HCT116 (cell line): Measurements from ENCODE around the gene TMEM164.

Experiments used
- CEBPB ChIP-seq: IDR thresholded peaks from 2 replicates; pipeline ENCODE4 v1.6.1; 2012; ENCODE audit warnings: low read depth
- POLR2A ChIP-seq: IDR thresholded peaks from 2 replicates; pipeline ENCODE4 v1.7.0; 2011; ENCODE audit warnings: borderline replicate concordance; ENCODE audit not compliant: insufficient read depth, insufficient read length; ENCODE audit errors: extremely low read depth
- TF ChIP-seq, protein P1 (sequence below), 3 experiments: fragments of 200-600 bp in 1 of 3; sonication (generic) in 1 of 3; IDR thresholded peaks in 2 of 3; conservative IDR thresholded peaks in 1 of 3; 2 replicates each; pipeline ENCODE4 v1.5.1; 2012 to 2017; ENCODE audit warnings: low read depth in 2 of 3, low read length in 2 of 3, antibody characterized with exemption in 1 of 3, borderline replicate concordance in 1 of 3, control low read depth in 1 of 3, mild to moderate bottlenecking in 1 of 3, mixed read lengths in 1 of 3, mixed run types in 1 of 3, moderate library complexity in 1 of 3; ENCODE audit not compliant: insufficient read depth in 1 of 3
- TF ChIP-seq, protein P2 (sequence below): IDR thresholded peaks from 2 replicates; pipeline ENCODE4 v1.6.1; 2012

DNA sequence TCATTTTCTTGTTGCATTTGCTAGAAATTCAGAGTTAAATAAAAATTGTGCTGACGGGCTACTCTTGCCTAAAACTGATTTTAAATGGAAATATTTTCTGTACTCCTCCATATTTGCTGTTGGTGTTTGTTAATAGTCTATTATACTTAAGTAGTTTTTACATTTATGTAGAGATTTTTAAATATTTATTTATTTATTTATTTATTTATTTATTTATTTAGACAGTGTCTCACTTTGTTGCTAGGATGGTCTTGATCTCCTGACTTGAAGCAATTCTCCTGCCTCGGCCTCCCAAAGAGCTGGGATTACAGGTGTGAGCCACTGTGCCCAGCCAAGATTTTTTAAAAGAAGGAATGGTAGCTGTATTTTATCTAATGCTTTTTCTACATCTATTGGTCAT lies 68.1 kb downstream of the TMEM164 start:
- TF ChIP-seq CEBPB (no peak), POLR2A (no peak)
- TF ChIP-seq, protein P1, sequence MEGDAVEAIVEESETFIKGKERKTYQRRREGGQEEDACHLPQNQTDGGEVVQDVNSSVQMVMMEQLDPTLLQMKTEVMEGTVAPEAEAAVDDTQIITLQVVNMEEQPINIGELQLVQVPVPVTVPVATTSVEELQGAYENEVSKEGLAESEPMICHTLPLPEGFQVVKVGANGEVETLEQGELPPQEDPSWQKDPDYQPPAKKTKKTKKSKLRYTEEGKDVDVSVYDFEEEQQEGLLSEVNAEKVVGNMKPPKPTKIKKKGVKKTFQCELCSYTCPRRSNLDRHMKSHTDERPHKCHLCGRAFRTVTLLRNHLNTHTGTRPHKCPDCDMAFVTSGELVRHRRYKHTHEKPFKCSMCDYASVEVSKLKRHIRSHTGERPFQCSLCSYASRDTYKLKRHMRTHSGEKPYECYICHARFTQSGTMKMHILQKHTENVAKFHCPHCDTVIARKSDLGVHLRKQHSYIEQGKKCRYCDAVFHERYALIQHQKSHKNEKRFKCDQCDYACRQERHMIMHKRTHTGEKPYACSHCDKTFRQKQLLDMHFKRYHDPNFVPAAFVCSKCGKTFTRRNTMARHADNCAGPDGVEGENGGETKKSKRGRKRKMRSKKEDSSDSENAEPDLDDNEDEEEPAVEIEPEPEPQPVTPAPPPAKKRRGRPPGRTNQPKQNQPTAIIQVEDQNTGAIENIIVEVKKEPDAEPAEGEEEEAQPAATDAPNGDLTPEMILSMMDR (IDR thresholded peaks at IDR 0.05 in 2 of 3, conservative IDR thresholded peaks at IDR 0.05 in 1 of 3; ENCODE audit: borderline replicate concordance in 1 of 3, insufficient read depth in 1 of 3, low read depth in 2 of 3, low read length in 2 of 3): no peak
- TF ChIP-seq, protein P2, sequence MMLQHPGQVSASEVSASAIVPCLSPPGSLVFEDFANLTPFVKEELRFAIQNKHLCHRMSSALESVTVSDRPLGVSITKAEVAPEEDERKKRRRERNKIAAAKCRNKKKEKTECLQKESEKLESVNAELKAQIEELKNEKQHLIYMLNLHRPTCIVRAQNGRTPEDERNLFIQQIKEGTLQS: no peak
